GM20431 (cell line): ENCODE data around the gene TCF7L2.

Experiments
- in situ Hi-C: fragments of 300-500 bp; cut with MseI, MboI; formaldehyde crosslinking; loops from one replicate; pipeline ENCODE4 v1.15.0; 2020; ENCODE audit warnings: low sequenced_read_pairs; ENCODE audit not compliant: unreplicated experiment

TCF7L2 gene

DNA sequence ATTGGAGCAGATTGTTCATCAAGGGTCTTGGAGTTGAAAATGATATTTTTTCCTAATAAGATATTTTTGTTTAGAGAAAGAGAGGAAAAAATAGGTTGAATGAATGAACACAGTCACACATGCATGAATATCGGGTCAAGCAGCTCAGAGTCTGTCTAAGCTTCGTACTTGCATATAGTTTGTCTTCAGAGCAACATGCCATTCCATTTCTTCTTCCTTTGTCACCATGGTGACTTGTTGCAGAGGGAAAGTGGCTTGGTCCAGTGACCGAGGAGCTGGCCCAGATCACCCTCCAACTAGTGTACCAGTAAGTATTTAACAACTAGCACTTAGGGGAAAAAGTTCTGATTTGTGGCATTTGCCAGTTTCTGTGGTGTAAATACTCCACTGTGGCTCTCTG is 232.1 kb downstream of the TCF7L2 start:
- in situ Hi-C loops, result no loop called here

DNA sequence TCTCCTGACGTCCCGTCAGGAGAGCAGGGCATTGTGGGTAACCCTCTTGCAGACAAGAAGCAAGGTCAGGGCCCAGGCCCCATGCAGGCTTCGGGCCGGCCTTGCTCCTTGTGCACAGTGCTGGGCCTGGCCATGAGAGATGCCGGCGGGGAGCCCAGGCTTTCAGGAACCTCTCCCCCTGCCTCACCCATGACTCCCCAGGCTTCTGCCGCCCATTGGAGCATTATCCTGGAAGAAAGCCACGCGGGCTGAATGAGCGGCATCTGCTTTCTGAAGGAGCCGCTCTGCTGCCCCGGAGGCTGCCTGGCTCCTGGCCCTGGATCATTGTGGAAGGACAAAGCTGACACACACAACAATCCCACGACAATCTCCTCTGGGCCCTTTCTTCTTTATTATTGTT is 233.5 kb downstream of the TCF7L2 start:
- in situ Hi-C loops, result no loop called here

DNA sequence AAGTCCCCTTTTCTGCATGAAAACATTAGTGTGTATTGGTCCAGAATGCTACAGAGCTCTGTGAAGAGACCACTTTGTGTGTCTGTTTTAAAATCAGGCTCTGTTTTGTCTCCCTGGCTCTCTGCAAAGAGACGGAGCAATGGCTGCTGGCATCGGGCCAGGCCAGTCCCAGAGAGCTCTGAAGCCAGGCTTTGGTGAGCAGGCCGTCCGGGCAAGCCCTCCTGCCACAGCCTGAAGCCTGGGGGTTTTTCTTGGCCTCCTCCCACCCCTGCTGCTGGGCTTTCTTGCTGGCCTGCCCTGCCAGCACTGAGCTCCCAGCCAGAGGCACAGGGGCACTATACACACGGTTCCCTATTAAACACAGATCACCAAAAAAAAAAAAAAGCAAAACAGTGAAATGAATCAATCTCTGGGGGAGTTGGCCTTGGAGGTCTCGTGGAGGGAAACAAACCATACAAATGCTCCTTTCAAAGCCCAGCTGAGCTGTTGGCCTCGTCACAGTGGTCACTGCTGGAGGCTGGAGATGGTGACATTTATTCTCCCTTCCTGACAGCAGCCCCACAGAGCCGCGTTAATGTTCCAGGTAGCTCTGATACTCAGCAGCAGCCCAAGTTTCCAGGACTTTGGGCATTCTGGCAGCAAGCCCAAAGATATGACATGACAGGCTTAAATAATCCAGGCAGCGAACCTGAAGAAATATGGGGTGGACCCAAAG is 237.2 kb downstream of the TCF7L2 start:
- in situ Hi-C loops, result no loop called here

DNA sequence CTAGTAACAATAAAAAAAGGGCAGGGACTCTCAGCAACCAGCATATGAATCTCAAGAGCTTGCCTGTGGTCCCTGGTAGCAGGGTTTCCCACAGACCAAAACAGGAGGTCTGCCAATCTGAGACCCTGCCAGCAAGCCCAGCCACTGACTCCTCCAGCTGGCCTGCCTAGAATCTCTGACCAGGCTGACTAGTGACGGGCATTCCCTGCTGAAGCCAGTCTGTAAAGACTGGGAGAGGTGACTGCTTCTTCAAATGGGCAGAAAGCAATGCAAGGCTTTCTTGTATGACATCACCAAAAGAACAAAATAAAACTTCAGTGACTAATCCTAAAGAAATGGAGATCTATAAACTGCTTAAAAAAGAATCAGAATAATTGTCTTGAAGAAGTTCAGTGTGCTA is 249.4 kb downstream of the TCF7L2 start:
- in situ Hi-C loops, result no loop called here

DNA sequence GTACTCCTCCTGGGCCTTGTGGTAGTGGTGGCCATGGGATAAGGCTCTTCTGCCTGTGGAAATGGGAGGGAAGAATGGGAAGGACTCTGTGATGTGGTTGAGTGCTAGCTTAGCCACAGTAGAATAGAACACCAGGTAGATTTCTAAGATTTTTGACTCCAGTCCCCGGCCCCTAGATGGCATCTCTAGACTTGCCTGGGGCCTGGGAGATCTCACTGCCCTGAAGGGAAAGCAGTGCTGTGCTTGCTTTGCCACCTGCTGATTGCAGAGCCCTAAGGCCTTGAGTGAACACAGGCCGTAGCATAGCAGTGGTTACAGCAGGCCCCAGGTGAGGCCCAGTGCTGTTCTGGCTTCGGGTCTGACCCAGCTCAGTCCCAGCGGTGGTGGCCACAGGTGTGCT is 252.0 kb downstream of the TCF7L2 start:
- in situ Hi-C loops, result no loop called here

DNA sequence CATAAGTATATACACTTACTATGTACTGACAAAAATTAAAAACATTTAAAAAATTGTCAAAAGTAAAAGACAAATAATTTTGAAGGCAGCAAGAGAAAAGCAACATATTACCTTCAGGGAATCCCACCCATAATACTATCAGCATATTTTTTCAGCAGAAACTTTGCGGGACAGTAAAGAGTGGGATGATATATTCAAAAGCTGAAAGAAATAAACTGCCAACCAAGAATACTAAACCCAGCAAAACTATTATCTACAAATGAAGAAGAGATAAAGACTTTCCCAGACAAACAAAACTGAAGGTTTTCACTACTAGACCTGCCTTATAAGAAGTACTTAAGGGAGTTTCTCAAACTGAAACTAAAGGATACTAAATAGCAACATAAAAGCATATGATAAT is 257.9 kb downstream of the TCF7L2 start:
- in situ Hi-C loops, result no loop called here

DNA sequence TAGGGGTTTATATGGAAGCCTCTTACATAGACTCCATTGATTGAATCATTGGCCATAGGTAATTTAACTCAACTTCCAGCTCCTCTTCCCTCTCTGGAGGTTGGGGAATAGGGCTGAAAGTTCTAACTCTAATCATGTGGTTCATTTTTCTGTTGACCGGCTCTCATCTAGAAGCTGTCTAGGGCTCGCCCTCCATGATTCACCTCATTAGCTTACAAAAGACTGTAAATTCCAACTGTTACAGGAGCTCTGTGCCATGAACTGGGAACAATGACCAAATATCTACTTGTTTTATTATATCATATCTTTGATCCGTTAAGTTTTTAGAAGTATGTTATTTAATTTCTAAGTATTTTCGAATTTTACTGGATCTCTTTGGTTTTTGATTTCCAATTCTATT is 263.0 kb downstream of the TCF7L2 start:
- in situ Hi-C loops, result no loop called here

DNA sequence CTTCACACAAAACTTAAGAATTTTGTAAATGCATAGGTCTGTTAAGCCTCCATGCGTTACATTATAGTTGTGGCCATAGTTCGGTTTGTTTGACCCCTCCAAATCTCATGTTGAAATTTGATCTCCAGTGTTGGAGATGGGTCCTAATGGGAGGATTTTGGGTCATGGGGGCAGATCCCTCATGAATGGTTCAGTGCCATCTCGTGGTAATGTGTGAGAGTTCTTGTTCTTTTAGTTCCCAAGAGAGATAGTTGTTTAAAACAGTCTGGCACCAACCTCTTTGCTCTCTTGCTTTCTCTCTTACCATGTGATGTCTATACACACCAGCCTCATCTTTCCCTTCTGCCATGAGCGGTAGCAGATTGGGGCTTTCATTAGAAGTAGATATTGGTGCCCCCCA is 264.3 kb downstream of the TCF7L2 start:
- in situ Hi-C loops, result no loop called here

DNA sequence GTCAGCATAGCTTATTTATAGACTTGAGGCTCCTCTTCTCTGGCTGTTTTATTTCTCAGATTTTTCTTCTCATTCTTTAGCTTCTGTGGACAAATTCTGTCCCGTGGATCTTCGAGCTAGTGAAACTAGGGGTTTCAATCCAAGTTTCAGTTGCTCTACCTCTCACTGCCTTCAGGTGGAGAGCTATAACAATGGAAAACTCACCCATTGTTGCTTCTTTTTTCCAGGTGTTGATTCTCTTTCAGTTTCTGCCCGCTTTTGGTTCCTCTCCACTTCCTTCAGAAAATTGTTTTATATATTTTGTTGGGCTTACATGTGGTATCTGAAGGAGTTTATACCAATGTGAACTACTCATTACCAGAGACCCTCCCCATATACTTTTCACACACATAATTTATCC is 266.1 kb downstream of the TCF7L2 start:
- in situ Hi-C loops, result no loop called here
